ENCODE results near the gene TSHZ2.

TSHZ2 gene

GRCh38 chr20:53142225-53143127 is 170.3 kb downstream of the TSHZ2 start:
- DNase-seq: no peak

DNA sequence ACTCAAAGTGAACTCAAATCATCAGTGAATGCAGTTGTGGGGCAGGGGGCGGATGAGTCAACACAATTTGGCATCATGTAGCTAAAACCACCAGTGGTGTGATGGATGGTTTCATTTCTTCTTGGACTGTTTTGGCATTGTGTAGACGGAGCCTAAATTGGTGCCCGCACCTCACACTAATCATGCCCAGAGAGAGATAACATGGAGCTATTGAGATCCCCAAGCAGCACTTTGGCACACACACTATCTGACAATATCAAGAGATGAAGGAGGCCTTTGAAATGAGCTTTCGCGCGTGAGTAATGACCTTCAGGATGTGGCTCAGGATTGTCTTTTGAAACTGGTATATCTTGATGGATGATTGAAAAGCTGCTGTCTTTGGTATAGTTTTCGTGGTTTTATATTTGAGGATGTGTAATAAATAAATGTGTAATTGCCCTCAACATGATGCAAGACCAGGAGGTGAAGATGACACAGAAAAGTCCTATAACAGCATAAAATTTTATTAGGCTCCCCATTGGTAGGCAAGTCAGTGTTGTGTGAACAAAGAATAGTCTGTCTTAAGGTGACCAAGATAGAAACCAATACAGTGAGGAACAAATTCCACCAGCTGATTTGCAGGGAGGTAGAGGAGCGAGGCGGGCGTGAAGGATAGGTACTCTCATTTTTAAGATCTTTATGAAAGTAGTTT is 174.2 kb downstream of the TSHZ2 start:
- no peak for DNase-seq

DNA sequence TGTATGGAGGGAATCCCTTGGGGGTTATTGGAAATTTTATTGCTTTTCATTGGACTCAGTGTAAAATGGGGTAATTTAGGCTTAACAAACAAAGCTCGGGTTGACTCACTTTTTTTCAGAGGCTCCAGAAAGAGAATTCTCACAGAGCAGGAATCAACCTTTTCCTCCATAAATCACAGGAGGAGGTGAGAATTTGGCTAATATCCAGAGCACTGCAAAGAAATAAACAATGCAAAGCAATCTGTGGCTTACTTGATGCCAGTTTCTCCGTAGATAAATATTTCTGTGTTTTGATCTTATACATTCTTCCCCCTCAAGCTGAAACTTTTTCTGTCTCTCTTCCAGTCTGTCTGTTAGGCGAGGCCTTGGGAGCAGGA is 176.6 kb downstream of the TSHZ2 start:
- no peak for DNase-seq

- no peak for DNase-seq
These were observed 177.2 kb downstream of the TSHZ2 start for GRCh38 chr20:53149148-53149889.

DNA sequence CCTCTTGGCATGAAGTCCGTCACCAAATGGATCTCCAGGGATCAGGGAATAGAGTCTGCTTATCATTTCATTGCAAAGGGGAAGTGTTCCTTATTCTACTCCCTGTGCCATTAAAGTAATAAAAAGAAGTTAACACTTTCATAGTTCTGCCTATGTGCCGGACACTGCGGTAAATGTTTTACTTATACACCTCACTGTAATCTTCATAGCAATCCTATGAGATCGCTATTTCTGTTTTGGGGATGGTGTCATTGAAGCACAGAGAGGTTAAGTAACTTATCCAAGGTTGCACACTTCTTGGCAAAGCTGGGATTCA is 177.7 kb downstream of the TSHZ2 start:
- DNase-seq: no peak

- DNase-seq: no peak
These were observed 178.4 kb downstream of the TSHZ2 start for GRCh38 chr20:53150532-53150931.

GRCh38 chr20:53152228-53152627 is 180.1 kb downstream of the TSHZ2 start:
- DNase-seq: no peak

- no peak for DNase-seq
These were observed 182.4 kb downstream of the TSHZ2 start for GRCh38 chr20:53154540-53154939.

- DNase-seq: no peak
These were observed 185.6 kb downstream of the TSHZ2 start for GRCh38 chr20:53157443-53158408.

DNA sequence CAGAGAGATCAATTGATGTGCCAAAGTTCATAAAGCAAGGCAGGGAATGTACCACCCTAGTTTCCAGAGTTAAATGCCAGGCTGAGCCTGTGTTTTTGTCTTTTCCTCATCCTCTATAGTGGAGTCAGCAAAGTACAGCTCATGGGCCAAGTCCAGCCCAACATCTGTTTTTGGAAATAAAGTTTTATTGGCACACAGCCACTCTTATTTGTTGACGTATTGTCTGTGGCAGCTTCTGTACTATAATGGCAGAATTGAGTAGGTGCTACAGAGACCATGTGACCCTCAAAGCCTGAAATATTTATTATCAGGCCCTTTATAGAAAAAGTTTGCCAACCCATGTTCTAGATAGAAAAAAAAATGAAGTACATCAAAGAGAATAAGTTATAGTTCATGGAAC is 187.0 kb downstream of the TSHZ2 start:
- DNase-seq: no peak

GRCh38 chr20:53161073-53161472 is 188.9 kb downstream of the TSHZ2 start:
- DNase-seq: no peak

DNA sequence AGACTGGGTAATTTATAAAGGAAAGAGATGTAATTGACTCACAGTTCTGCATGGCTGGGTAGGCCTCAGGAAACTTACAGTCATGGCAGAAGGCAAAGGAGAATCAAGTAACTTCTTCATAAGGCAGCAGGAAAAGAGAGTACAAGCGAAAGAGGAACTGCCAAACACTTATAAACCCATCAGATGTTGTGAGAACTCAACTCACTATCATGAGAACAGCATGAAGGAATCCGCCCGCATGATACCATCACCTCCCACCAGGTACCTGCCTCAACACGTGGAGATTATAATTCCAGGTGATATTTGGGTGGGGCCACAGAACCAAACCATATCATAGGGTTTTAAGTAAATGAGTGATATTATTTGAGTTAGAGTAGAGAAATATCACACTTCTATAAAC is 189.3 kb downstream of the TSHZ2 start:
- no peak for DNase-seq

GRCh38 chr20:53162251-53162835 is 190.2 kb downstream of the TSHZ2 start:
- DNase-seq: no peak

DNA sequence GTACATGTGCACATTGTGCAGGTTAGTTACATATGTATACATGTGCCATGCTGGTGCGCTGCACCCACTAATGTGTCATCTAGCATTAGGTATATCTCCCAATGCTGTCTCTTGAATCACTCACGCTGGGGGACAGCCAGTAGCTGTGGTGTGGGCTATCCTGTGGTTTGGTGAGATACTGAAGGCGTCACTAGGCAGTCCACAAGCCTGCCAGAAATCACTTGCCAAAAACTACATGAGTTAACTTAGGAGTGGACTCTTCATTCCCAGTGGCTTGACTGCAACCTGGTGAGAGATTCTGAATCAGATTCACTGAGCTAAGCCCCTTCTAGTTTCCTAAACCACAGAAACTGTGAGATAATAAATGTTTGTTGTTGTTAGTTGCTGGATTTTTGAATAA is 191.3 kb downstream of the TSHZ2 start:
- DNase-seq: no peak

GRCh38 chr20:53164072-53164471 is 191.9 kb downstream of the TSHZ2 start:
- DNase-seq: no peak

DNA sequence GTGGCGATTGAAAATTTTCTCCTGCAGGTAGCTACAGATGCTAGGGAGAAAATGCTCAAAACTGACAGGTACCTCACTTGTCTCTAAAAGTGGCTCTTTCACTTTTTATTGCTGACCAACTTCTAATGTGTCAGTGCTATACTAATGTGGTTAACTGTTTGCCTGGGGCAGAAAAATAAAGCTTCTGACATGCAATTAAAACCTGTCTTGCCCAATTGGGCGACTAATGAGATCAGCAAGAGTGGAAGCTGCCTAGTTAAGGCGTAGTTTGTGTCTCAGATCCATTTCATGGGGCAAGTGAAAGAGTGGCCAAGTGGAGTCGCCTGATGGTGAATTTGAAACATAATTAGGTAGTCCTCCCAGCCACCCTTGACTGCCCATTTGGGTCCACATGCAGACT is 193.3 kb downstream of the TSHZ2 start:
- DNase-seq: no peak

DNA sequence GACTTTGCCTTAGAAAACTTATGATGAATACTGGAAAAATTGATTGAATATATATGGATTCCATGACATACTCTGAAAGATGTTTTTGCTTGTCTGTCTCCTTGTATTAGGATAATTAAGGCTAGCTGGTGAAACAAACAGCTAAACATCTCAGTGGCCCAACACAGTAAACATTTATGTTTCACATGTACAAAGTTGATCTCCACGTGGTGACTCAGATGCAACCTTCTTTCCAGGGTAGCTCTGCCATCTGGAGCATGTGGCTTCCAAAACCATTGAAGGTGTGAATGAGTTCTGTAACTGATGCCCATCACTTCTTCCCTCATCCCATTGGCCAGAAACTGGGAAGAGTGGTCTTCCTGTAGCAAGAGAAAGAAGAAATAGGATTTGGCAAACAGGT is 196.3 kb downstream of the TSHZ2 start:
- no peak for DNase-seq

DNA sequence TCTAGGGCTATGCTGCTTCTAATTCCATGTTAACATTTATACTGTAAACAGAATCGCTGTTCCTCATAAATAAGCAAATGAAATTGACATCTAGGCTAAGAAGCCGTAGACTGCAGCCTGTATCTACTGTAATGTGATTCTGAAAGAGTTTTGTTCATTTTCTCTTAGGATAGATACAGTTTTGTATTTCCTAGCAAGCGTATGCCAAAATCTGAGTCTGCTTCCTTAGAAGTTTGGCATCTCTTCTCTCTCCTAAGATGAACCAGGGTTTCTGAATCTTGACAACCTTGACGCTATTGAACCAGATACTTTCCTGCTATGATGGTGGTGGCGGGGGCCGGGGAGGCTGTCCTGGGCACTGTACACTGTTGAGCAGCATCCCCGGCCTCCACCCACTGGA is 198.0 kb downstream of the TSHZ2 start:
- no peak for DNase-seq

DNA sequence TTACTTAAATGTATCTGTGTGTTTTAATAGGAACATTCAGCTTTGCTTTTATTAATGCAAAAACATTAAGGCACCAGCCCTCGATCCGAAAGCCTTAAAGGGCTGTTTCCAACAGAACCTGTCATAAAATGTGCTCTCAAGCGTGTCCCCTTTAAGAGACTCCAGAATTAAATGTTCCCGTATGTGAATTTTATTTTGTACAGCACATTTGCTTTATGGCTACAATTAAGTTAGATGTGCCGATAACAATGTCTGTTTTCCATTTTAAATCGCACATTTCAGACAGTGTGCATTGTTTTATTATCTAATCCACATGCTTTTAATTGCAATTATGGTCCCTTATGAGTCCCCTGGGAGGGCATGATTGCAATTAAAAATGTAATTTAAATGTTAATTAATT is 198.9 kb downstream of the TSHZ2 start:
- DNase-seq: no peak

- DNase-seq: no peak
These were observed 202.3 kb downstream of the TSHZ2 start for GRCh38 chr20:53174454-53174853.

GRCh38 chr20:53175135-53175780 is 203.1 kb downstream of the TSHZ2 start:
- no peak for DNase-seq

DNA sequence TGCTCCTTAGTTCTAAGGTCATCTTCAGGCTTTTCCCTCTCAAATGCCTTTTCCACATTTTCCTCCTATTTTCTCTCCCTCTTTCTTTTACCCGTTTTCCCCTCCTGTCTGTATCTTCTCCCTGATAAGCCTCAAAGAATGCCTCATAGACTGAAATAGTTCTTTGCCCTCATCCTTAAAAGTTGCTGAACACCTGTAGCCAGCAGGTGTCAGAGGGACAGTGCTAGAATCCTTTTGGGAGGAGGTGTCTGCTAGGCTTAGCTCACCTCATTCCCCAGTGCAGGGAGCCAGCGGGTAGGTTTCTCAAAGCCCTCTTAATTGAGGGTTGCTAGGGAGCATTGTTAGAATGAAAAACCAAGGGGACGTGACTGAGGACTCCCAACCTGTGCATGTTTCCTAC is 204.0 kb downstream of the TSHZ2 start:
- DNase-seq: no peak

Measured in DMS79 (cell line).